ENCODE measurements around the gene RPS16. TPM values are rescaled to one million over a fixed set of nuclear protein-coding genes. Genes with fewer than 3 reads are reported as not detected.

Gene RPS16
- total and polyA plus RNA-seq, 2 donors (not counting 1 experiment from before 2014, with no cell fraction given), result 3,910 to 6,448 TPM

DNA sequence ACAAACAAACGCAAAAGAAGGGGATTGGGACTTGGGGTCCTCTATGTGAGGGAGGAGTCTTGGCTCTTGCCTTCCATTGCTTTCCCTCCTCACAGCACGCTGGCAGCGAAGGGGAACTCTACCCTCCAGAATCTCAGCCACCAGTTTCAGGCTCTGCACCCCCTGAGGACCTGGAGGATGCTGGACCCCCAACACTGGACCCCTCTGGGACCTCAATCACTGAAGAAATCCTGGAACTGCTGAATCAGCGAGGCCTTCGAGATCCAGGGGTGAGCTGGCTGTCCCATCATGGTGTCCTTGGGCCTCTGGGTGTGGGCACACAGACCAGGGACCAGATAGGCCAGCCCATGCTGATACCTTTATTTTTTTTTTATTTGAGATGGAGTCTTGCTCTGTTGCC, 13.7 kb downstream of the RPS16 start:
- Mint-ChIP-seq H3K4me3 (no peak overlapping the region), H3K9me3 (ENCODE audit: insufficient read depth) (no peaks in the 10 kb centered on the region), H3K4me1 (peaks cover 7% of the 10 kb centered on the region), H3K27me3 (no peaks in the 10 kb centered on the region), H3K27ac (no peak overlapping the region)
- Histone ChIP-seq H3K27me3 (replicated peaks in 1 of 4; ENCODE audit: control extremely low read depth in 1 of 4, control insufficient read depth in 3 of 4, insufficient read depth in 4 of 4, low read length in 3 of 4) (no peaks in the 10 kb centered on the region), H3K4me3 (ENCODE audit: control extremely low read depth in 1 of 5, extremely low read depth in 1 of 5, insufficient read depth in 1 of 5, low read depth in 2 of 5, low read length in 4 of 5) (no peak overlapping the region), H3K4me1 (ENCODE audit: control insufficient read depth in 2 of 2, insufficient read depth in 2 of 2, low read length in 2 of 2) (no peaks in the 10 kb centered on the region), H3K9me3 (ENCODE audit: control extremely low read depth in 1 of 3, control insufficient read depth in 2 of 3, insufficient read depth in 1 of 3, low read length in 2 of 3) (no peaks in the 10 kb centered on the region), H4K20me1 (ENCODE audit: control insufficient read depth, insufficient read depth, low read length, poor library complexity, severe bottlenecking) (no peaks in the 10 kb centered on the region), H3K4me2 (replicated peaks; ENCODE audit: low read depth, low read length, poor library complexity, severe bottlenecking) (no peak overlapping the region), H3K79me2 (ENCODE audit: control insufficient read depth, insufficient read depth, low read length) (no peaks in the 10 kb centered on the region), H3K9ac (ENCODE audit: low read length) (no peak overlapping the region), H3K27ac (ENCODE audit: low read length in 2 of 2) (no peak overlapping the region), H2AFZ (ENCODE audit: insufficient read depth, low read depth, low read length, poor library complexity, severe bottlenecking) (no peak overlapping the region), H3K36me3 (replicated peaks in 1 of 2; ENCODE audit: control extremely low read depth in 1 of 2, control insufficient read depth in 1 of 2, extremely low read depth in 1 of 2, insufficient read depth in 2 of 2, low read length in 1 of 2) (peaks cover 3 to 45% of the 10 kb centered on the region in 2 experiments)
- WGBS (ENCODE audit: insufficient coverage), result 100% methylated on average over 2 of the region's 5 CpGs
- TF ChIP-seq EZH2 (IDR thresholded peaks at IDR 0.05; ENCODE audit: borderline replicate concordance, insufficient read depth, low read depth, low read length, poor library complexity, severe bottlenecking), result no peak
- TF ChIP-seq, protein P1, sequence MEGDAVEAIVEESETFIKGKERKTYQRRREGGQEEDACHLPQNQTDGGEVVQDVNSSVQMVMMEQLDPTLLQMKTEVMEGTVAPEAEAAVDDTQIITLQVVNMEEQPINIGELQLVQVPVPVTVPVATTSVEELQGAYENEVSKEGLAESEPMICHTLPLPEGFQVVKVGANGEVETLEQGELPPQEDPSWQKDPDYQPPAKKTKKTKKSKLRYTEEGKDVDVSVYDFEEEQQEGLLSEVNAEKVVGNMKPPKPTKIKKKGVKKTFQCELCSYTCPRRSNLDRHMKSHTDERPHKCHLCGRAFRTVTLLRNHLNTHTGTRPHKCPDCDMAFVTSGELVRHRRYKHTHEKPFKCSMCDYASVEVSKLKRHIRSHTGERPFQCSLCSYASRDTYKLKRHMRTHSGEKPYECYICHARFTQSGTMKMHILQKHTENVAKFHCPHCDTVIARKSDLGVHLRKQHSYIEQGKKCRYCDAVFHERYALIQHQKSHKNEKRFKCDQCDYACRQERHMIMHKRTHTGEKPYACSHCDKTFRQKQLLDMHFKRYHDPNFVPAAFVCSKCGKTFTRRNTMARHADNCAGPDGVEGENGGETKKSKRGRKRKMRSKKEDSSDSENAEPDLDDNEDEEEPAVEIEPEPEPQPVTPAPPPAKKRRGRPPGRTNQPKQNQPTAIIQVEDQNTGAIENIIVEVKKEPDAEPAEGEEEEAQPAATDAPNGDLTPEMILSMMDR (IDR thresholded peaks at IDR 0.05), result no peak
- ATAC-seq (ENCODE audit: low read depth) (no peak), DNase-seq (no peak)
- intact Hi-C loops (cut with micrococcal nuclease), result no loop called here
- ChIA-PET POLR2A (interaction anchor here (0.6 to 3.5 kb wide), 3 partner anchors 10 to 96 kb away, joined by 7 to 9 read pairs (median 8); partner anchors contain the start of gene RPS16), CTCF (interaction anchor here (0.6 to 1.1 kb wide), 3 partner anchors 11 to 69 kb away, joined by 3 to 4 read pairs (median 4); partner anchors contain the start of gene RPS16)

DNA sequence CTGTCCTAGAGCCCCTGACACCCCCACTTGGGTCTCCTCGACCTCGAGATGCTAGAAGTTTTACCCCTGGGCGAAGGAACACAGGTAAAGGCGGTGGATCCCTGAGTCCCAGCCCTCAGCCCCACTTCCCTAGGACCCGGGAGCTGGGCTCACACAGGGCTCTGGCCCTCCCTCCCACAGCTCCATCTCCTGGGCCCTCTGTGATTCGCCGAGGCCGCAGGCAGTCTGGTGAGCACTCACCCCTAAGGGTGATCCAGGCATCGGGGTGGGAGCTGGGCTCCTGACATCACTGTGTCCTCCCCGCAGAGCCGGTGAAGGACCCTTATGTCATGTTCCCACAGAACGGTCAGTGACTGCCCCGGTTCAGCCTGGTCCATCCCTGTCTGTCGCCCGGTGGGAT, 15.0 kb downstream of the RPS16 start:
- TF ChIP-seq, protein P1 (IDR thresholded peaks at IDR 0.05), result no peak
- TF ChIP-seq EZH2 (IDR thresholded peaks at IDR 0.05; ENCODE audit: borderline replicate concordance, insufficient read depth, low read depth, low read length, poor library complexity, severe bottlenecking), result no peak
- H3K4me3 Mint-ChIP-seq, result no peak overlapping the region
- H3K27ac ChIP-seq (ENCODE audit: low read length in 2 of 2), result no peak overlapping the region
- H3K4me1 ChIP-seq (ENCODE audit: control insufficient read depth in 2 of 2, insufficient read depth in 2 of 2, low read length in 2 of 2), result no peaks in the 10 kb centered on the region
- H3K27me3 ChIP-seq (replicated peaks in 1 of 4; ENCODE audit: control extremely low read depth in 1 of 4, control insufficient read depth in 3 of 4, insufficient read depth in 4 of 4, low read length in 3 of 4), result no peaks in the 10 kb centered on the region
- H3K4me1 Mint-ChIP-seq, result peaks cover 7% of the 10 kb centered on the region
- ATAC-seq (ENCODE audit: low read depth) (no peak), DNase-seq (peak; percentile 12)
- peaks cover 3 to 45% of the 10 kb centered on the region in 2 experiments for H3K36me3 ChIP-seq (replicated peaks in 1 of 2; ENCODE audit: control extremely low read depth in 1 of 2, control insufficient read depth in 1 of 2, extremely low read depth in 1 of 2, insufficient read depth in 2 of 2, low read length in 1 of 2)
- H2AFZ ChIP-seq (ENCODE audit: insufficient read depth, low read depth, low read length, poor library complexity, severe bottlenecking), result no peak overlapping the region
- no peaks in the 10 kb centered on the region for H4K20me1 ChIP-seq (ENCODE audit: control insufficient read depth, insufficient read depth, low read length, poor library complexity, severe bottlenecking)
- no peak overlapping the region for H3K4me2 ChIP-seq (replicated peaks; ENCODE audit: low read depth, low read length, poor library complexity, severe bottlenecking)
- intact Hi-C loops (cut with micrococcal nuclease), result no loop called here
- POLR2A ChIA-PET, result interaction anchor here (0.6 to 3.5 kb wide), 3 partner anchors 9 to 687 kb away, joined by 3 to 9 read pairs (median 5); partner anchors contain the start of gene RPS16
- no peaks in the 10 kb centered on the region for H3K9me3 Mint-ChIP-seq (ENCODE audit: insufficient read depth)
- no peaks in the 10 kb centered on the region for H3K9me3 ChIP-seq (ENCODE audit: control extremely low read depth in 1 of 3, control insufficient read depth in 2 of 3, insufficient read depth in 1 of 3, low read length in 2 of 3)
- 98% methylated on average over 11 of the region's 15 CpGs for WGBS (ENCODE audit: insufficient coverage)
- CTCF ChIA-PET, result interaction anchor here (2.6 kb wide), 1 partner anchor 7 kb away, joined by 14 read pairs; no protein-coding TSS in a partner anchor
- no peaks in the 10 kb centered on the region for H3K79me2 ChIP-seq (ENCODE audit: control insufficient read depth, insufficient read depth, low read length)
- no peak overlapping the region for H3K9ac ChIP-seq (ENCODE audit: low read length)
- no peak overlapping the region for H3K27ac Mint-ChIP-seq
- no peak overlapping the region for H3K4me3 ChIP-seq (ENCODE audit: control extremely low read depth in 1 of 5, extremely low read depth in 1 of 5, insufficient read depth in 1 of 5, low read depth in 2 of 5, low read length in 4 of 5)
- H3K27me3 Mint-ChIP-seq, result no peaks in the 10 kb centered on the region
